Ishikawa (cell line): ENCODE results near the gene RGS16.

ENCODE experiments used
- CEBPB ChIP-seq: IDR thresholded peaks from 2 replicates; pipeline ENCODE4 v1.6.1; 2012
- CREB1 ChIP-seq: IDR thresholded peaks from 2 replicates; pipeline ENCODE4 v1.6.1; 2012; ENCODE audit warnings: low read depth
- EGR1 ChIP-seq: IDR thresholded peaks from 2 replicates; pipeline ENCODE4 v1.6.1; 2012
- EP300 ChIP-seq: IDR thresholded peaks from 2 replicates; pipeline ENCODE4 v1.6.1; 2012; ENCODE audit warnings: borderline replicate concordance
- FOXM1 ChIP-seq: IDR thresholded peaks from 2 replicates; pipeline ENCODE4 v1.6.1; 2012; ENCODE audit warnings: low read depth, borderline replicate concordance
- NFIC ChIP-seq: IDR thresholded peaks from 2 replicates; pipeline ENCODE4 v1.6.1; 2012
- RAD21 ChIP-seq: IDR thresholded peaks from 2 replicates; pipeline ENCODE4 v1.6.1; 2012; ENCODE audit warnings: low read depth
- TAF1 ChIP-seq: IDR thresholded peaks from 2 replicates; pipeline ENCODE4 v1.6.1; 2012; ENCODE audit warnings: low read depth, mild to moderate bottlenecking
- TCF12 ChIP-seq: IDR thresholded peaks from 2 replicates; pipeline ENCODE4 v1.6.1; 2012; ENCODE audit warnings: low read depth
- TEAD4 ChIP-seq: IDR thresholded peaks from 2 replicates; pipeline ENCODE4 v1.6.1; 2012
- USF1 ChIP-seq: IDR thresholded peaks from 2 replicates; pipeline ENCODE4 v1.6.1; 2012
- YY1 ChIP-seq: IDR thresholded peaks from 2 replicates; pipeline ENCODE4 v1.6.1; 2012; ENCODE audit warnings: low read depth
- ZBTB7A ChIP-seq: IDR thresholded peaks from 2 replicates; pipeline ENCODE4 v1.6.1; 2012; ENCODE audit warnings: low read depth
- TF ChIP-seq, protein P1 (sequence below): IDR thresholded peaks from 2 replicates; pipeline ENCODE4 v1.6.1; 2012
- TF ChIP-seq, protein P2 (sequence below): IDR thresholded peaks from 2 replicates; pipeline ENCODE4 v1.6.1; 2012; ENCODE audit warnings: low read depth, mild to moderate bottlenecking

RGS16 gene

GRCh38 chr1:182633031-182633430, 28.8 kb upstream of the RGS16 start:
- TF ChIP-seq TEAD4 = no peak
- no peak for TF ChIP-seq ZBTB7A

- TF ChIP-seq CEBPB = no peak
- TF ChIP-seq YY1 = no peak
- no peak for TF ChIP-seq EGR1
- no peak for TF ChIP-seq ZBTB7A
- TF ChIP-seq, protein P1, sequence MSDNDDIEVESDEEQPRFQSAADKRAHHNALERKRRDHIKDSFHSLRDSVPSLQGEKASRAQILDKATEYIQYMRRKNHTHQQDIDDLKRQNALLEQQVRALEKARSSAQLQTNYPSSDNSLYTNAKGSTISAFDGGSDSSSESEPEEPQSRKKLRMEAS = no peak
- no peak for TF ChIP-seq EP300
These were observed 27.8 kb upstream of the RGS16 start for GRCh38 chr1:182631954-182632353.

DNA sequence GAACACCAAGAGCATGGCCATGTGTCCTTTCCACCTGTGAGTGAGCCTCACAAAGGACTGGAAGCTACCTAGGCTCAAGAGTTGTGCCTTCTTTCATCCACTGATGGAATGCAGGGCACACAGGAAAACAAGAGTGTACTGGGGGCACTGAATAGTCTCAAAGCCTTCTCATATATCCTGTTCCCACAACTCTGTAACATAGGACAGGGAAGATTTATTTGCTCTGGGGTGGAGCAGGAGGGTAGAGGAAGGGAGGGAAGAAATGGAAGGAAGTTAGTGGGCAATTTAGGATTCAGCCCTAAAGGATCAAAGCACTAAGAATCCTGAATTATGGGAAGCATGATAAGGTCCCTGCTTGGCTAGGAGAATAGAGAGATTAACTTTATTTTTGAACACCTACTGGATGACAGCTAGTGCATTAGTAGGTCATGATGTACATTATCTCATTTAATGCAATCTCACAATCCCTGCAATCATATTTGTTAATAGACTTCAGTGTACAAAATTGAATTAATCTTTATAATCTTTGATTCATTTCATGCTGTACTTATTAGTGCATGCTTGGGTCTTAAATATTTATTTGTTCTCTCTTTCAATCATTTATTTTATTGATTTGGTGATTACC, 27.0 kb upstream of the RGS16 start:
- no peak for TF ChIP-seq TEAD4
- no peak for TF ChIP-seq ZBTB7A
- TF ChIP-seq NFIC = no peak

GRCh38 chr1:182630586-182630985, 26.4 kb upstream of the RGS16 start:
- TF ChIP-seq EP300 (no peak), TEAD4 (peak; percentile 59; the same call in 1 of the 2 replicates), NFIC (no peak), FOXM1 (no peak)
- TF ChIP-seq, protein P2, sequence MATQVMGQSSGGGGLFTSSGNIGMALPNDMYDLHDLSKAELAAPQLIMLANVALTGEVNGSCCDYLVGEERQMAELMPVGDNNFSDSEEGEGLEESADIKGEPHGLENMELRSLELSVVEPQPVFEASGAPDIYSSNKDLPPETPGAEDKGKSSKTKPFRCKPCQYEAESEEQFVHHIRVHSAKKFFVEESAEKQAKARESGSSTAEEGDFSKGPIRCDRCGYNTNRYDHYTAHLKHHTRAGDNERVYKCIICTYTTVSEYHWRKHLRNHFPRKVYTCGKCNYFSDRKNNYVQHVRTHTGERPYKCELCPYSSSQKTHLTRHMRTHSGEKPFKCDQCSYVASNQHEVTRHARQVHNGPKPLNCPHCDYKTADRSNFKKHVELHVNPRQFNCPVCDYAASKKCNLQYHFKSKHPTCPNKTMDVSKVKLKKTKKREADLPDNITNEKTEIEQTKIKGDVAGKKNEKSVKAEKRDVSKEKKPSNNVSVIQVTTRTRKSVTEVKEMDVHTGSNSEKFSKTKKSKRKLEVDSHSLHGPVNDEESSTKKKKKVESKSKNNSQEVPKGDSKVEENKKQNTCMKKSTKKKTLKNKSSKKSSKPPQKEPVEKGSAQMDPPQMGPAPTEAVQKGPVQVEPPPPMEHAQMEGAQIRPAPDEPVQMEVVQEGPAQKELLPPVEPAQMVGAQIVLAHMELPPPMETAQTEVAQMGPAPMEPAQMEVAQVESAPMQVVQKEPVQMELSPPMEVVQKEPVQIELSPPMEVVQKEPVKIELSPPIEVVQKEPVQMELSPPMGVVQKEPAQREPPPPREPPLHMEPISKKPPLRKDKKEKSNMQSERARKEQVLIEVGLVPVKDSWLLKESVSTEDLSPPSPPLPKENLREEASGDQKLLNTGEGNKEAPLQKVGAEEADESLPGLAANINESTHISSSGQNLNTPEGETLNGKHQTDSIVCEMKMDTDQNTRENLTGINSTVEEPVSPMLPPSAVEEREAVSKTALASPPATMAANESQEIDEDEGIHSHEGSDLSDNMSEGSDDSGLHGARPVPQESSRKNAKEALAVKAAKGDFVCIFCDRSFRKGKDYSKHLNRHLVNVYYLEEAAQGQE = no peak

- TF ChIP-seq RAD21 = no peak
- no peak for TF ChIP-seq FOXM1
- TF ChIP-seq TAF1 = no peak
- TF ChIP-seq, protein P2 = no peak
- no peak for TF ChIP-seq ZBTB7A
- TF ChIP-seq TEAD4 = no peak
- TF ChIP-seq TCF12 = no peak
- TF ChIP-seq, protein P1 = no peak
- TF ChIP-seq USF1 = no peak
- TF ChIP-seq EGR1 = no peak
- no peak for TF ChIP-seq EP300
- no peak for TF ChIP-seq NFIC
- no peak for TF ChIP-seq YY1
- no peak for TF ChIP-seq CEBPB
These were observed 25.4 kb upstream of the RGS16 start for GRCh38 chr1:182629499-182630096.

DNA sequence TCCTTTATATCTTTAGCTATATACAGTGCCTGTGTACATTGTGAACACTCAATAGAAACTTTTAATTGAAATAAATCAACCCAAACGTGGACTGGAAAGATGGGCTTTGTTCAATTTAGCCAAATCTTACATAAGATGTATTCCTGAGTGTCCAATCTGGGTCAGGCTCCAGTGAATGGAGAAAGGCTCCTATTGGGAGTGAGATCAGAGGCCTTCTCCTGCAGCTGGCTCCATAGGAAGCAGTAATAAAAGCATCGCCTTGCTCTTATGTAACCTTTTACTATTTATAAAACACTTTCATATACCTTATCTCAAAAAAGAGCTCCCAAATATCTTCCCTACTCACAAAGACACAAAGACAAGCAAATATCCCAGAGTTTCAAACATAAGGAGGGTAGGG, 24.9 kb upstream of the RGS16 start:
- TF ChIP-seq, protein P1 = no peak
- TF ChIP-seq TEAD4 = no peak
- TF ChIP-seq NFIC = no peak
- no peak for TF ChIP-seq CEBPB
- no peak for TF ChIP-seq TCF12
- TF ChIP-seq EP300 = no peak
- no peak for TF ChIP-seq TAF1
- TF ChIP-seq, protein P2 = no peak
- TF ChIP-seq CREB1 = no peak
- TF ChIP-seq USF1 = no peak
- no peak for TF ChIP-seq ZBTB7A
- TF ChIP-seq EGR1 = no peak
- TF ChIP-seq FOXM1 = no peak
- TF ChIP-seq RAD21 = no peak
- no peak for TF ChIP-seq YY1
